ES-I3 (cell line): ENCODE measurements around the gene TENM4.

Source experiments
- H3K36me3 ChIP-seq: 2 replicates; pipeline ENCODE4 v1.6.1; 2013; ENCODE audit warnings: mild to moderate bottlenecking, low read length, control low read depth, moderate library complexity; ENCODE audit not compliant: insufficient read depth
- H3K4me1 ChIP-seq: 2 replicates; pipeline ENCODE4 v1.6.1; 2013; ENCODE audit warnings: mild to moderate bottlenecking, control low read depth, low read length; ENCODE audit not compliant: insufficient read depth
- H3K9ac ChIP-seq: 2 replicates; pipeline ENCODE4 v1.6.1; 2013; ENCODE audit warnings: low read depth, mild to moderate bottlenecking, low read length, moderate library complexity
- H3K9me3 ChIP-seq: 2 replicates; pipeline ENCODE4 v1.6.1; 2013; ENCODE audit warnings: mild to moderate bottlenecking, low read length, moderate library complexity; ENCODE audit not compliant: control insufficient read depth, insufficient read depth

The TENM4 gene

GRCh38 chr11:78689101-78689500 lies 751.7 kb downstream of the TENM4 start:
- Histone ChIP-seq H3K9me3 (no peaks in the 10 kb centered on the region; the same call in 1 of the 2 replicates), H3K36me3 (no peaks in the 10 kb centered on the region; the same call in 1 of the 2 replicates), H3K4me1 (no peaks in the 10 kb centered on the region), H3K9ac (no peak overlapping the region)

- no peaks in the 10 kb centered on the region; the same call in 1 of the 2 replicates for H3K36me3 ChIP-seq
- H3K4me1 ChIP-seq: no peaks in the 10 kb centered on the region
- H3K9ac ChIP-seq: no peak overlapping the region
- H3K9me3 ChIP-seq: no peaks in the 10 kb centered on the region; the same call in 1 of the 2 replicates
Measured at GRCh38 chr11:78688460-78688859, 752.4 kb downstream of the TENM4 start.

- Histone ChIP-seq H3K9ac (no peak overlapping the region), H3K36me3 (no peaks in the 10 kb centered on the region; the same call in 1 of the 2 replicates), H3K4me1 (no peaks in the 10 kb centered on the region), H3K9me3 (no peaks in the 10 kb centered on the region)
Measured at GRCh38 chr11:78685156-78685555, 755.7 kb downstream of the TENM4 start.

GRCh38 chr11:78684377-78684776 lies 756.5 kb downstream of the TENM4 start:
- no peaks in the 10 kb centered on the region for H3K9me3 ChIP-seq
- H3K9ac ChIP-seq: no peak overlapping the region
- no peaks in the 10 kb centered on the region; the same call in 1 of the 2 replicates for H3K36me3 ChIP-seq
- H3K4me1 ChIP-seq: no peaks in the 10 kb centered on the region

GRCh38 chr11:78683774-78684173 lies 757.1 kb downstream of the TENM4 start:
- Histone ChIP-seq H3K4me1 (no peaks in the 10 kb centered on the region), H3K36me3 (no peaks in the 10 kb centered on the region; the same call in 1 of the 2 replicates), H3K9ac (peak overlapping the region; percentile 42), H3K9me3 (no peaks in the 10 kb centered on the region)

GRCh38 chr11:78676026-78676557 lies 764.7 kb downstream of the TENM4 start:
- H3K9ac ChIP-seq: no peak overlapping the region
- H3K36me3 ChIP-seq: no peaks in the 10 kb centered on the region
- H3K9me3 ChIP-seq: no peaks in the 10 kb centered on the region
- H3K4me1 ChIP-seq: no peaks in the 10 kb centered on the region

- no peaks in the 10 kb centered on the region for H3K36me3 ChIP-seq
- peaks cover under 1% of the 10 kb centered on the region; the same call in 1 of the 2 replicates for H3K4me1 ChIP-seq
- no peaks in the 10 kb centered on the region for H3K9me3 ChIP-seq
- no peak overlapping the region for H3K9ac ChIP-seq
Measured at GRCh38 chr11:78672850-78673620, 767.8 kb downstream of the TENM4 start.

- no peaks in the 10 kb centered on the region for H3K36me3 ChIP-seq
- H3K4me1 ChIP-seq: peaks cover 13% of the 10 kb centered on the region; the same call in 1 of the 2 replicates
- no peaks in the 10 kb centered on the region for H3K9me3 ChIP-seq
- H3K9ac ChIP-seq: no peak overlapping the region
Measured at GRCh38 chr11:78669249-78669648, 771.6 kb downstream of the TENM4 start.

GRCh38 chr11:78667461-78667860 lies 773.4 kb downstream of the TENM4 start:
- Histone ChIP-seq H3K9ac (no peak overlapping the region), H3K36me3 (no peaks in the 10 kb centered on the region), H3K4me1 (peaks cover 13% of the 10 kb centered on the region; the same call in 1 of the 2 replicates), H3K9me3 (no peaks in the 10 kb centered on the region)

- no peaks in the 10 kb centered on the region for H3K9me3 ChIP-seq
- no peaks in the 10 kb centered on the region for H3K36me3 ChIP-seq
- no peak overlapping the region for H3K9ac ChIP-seq
Measured at GRCh38 chr11:78666675-78667160, 774.1 kb downstream of the TENM4 start.

GRCh38 chr11:78664636-78665035 lies 776.2 kb downstream of the TENM4 start:
- peaks cover 13% of the 10 kb centered on the region; the same call in 1 of the 2 replicates for H3K4me1 ChIP-seq
- H3K9ac ChIP-seq: no peak overlapping the region
- no peaks in the 10 kb centered on the region for H3K9me3 ChIP-seq
- no peaks in the 10 kb centered on the region for H3K36me3 ChIP-seq

More at GRCh38 chr11:78666675-78667160, 774.1 kb downstream of the TENM4 start:
- H3K4me1 ChIP-seq: peaks cover 13% of the 10 kb centered on the region; the same call in 1 of the 2 replicates

GRCh38 chr11:78662811-78663210 lies 778.0 kb downstream of the TENM4 start:
- Histone ChIP-seq H3K9ac (no peak overlapping the region), H3K4me1 (peaks cover 10% of the 10 kb centered on the region; the same call in 1 of the 2 replicates), H3K36me3 (no peaks in the 10 kb centered on the region), H3K9me3 (no peaks in the 10 kb centered on the region)

- Histone ChIP-seq H3K9ac (no peak overlapping the region), H3K4me1 (0 out of 2 replicates have a peak, but pooled peaks cover 5% of the 10 kb centered on the region), H3K9me3 (no peaks in the 10 kb centered on the region), H3K36me3 (no peaks in the 10 kb centered on the region)
Measured at GRCh38 chr11:78660471-78660870, 780.4 kb downstream of the TENM4 start.

- 0 out of 2 replicates have a peak, but pooled peaks cover 3% of the 10 kb centered on the region for H3K4me1 ChIP-seq
- no peaks in the 10 kb centered on the region for H3K9me3 ChIP-seq
- no peaks in the 10 kb centered on the region for H3K36me3 ChIP-seq
- no peak overlapping the region for H3K9ac ChIP-seq
Measured at GRCh38 chr11:78659326-78660270, 781.2 kb downstream of the TENM4 start.
